HepG2 (cell line): Measurements from ENCODE around the gene BEST3. TPM values are rescaled to one million over a fixed set of nuclear protein-coding genes. Genes with fewer than 3 reads are reported as not detected.

Experiments used
- HOXD1 ChIP-seq: sonication (generic); formaldehyde crosslinking; IDR thresholded peaks from 2 replicates; pipeline ENCODE4 v1.5.0; 2020; ENCODE audit warnings: missing genetic modification reagents
- MAFG ChIP-seq: sonication (generic); formaldehyde crosslinking; IDR thresholded peaks from 2 replicates; pipeline ENCODE4 v1.5.1; 2020; ENCODE audit warnings: mild to moderate bottlenecking, missing genetic modification reagents
- SALL1 ChIP-seq: sonication (generic); formaldehyde crosslinking; IDR thresholded peaks from 2 replicates; pipeline ENCODE4 v1.8.0; 2022; ENCODE audit warnings: mild to moderate bottlenecking, missing genetic modification reagents
- SATB2 ChIP-seq: sonication (generic); formaldehyde crosslinking; IDR thresholded peaks from 2 replicates; pipeline ENCODE4 v1.5.0; 2020; ENCODE audit warnings: missing genetic modification reagents
- ZBTB42 ChIP-seq: sonication (generic); formaldehyde crosslinking; IDR thresholded peaks from 2 replicates; pipeline ENCODE4 v1.5.0; 2020; ENCODE audit warnings: mild to moderate bottlenecking, missing genetic modification reagents
- polyA plus RNA-seq, 8 experiments: library from polyadenylated mRNA; depleted of rRNA in 3 of 8; stranded (reverse) in 7 of 8; unstranded in 1 of 8; fragments of >200 nt; fragmentation: Illumina TruSeq in 4 of 8; extraction: Trizol in 4 of 8; gene quantifications; 2 replicates each; pipeline versions ENCODE4 v1.2.1 to v1.2.3, GENCODE V29; 2011 to 2016; ENCODE audit warnings: low read depth in 4 of 8, missing spikeins in 1 of 8, mixed read lengths in 1 of 8; ENCODE audit not compliant: insufficient read depth in 1 of 8
- total RNA-seq, 5 experiments: library from RNA; depleted of rRNA; stranded (reverse); fragments of >200 nt; fragmentation: Illumina TruSeq; extraction: Trizol; gene quantifications; 2 replicates each; pipeline ENCODE4 v1.2.3, GENCODE V29; 2016; ENCODE audit warnings: low read depth in 1 of 5
- TF ChIP-seq, protein P1 (sequence below): sonication (generic); formaldehyde crosslinking; IDR thresholded peaks from 2 replicates; pipeline ENCODE4 v1.4.0; 2020; ENCODE audit warnings: mild to moderate bottlenecking, missing genetic modification reagents
- TF ChIP-seq, protein P2 (sequence below): sonication (generic); formaldehyde crosslinking; conservative IDR thresholded peaks from 2 replicates; pipeline ENCODE4 v1.5.0; 2020; ENCODE audit warnings: missing genetic modification reagents
- TF ChIP-seq, protein P3 (sequence below): sonication (generic); formaldehyde crosslinking; IDR thresholded peaks from 2 replicates; pipeline ENCODE4 v1.4.0; 2020; ENCODE audit warnings: missing genetic modification reagents, low read depth, mild to moderate bottlenecking, borderline replicate concordance
- TF ChIP-seq, protein P4 (sequence below): sonication (generic); IDR thresholded peaks from 2 replicates; pipeline ENCODE4 v1.6.1; 2016; ENCODE audit warnings: low read depth, borderline replicate concordance

BEST3 gene
- total and polyA plus RNA-seq, 2 of the 13 experiments (the other 11 are each of a cell fraction or from before 2014, with no cell fraction given), result not detected

DNA sequence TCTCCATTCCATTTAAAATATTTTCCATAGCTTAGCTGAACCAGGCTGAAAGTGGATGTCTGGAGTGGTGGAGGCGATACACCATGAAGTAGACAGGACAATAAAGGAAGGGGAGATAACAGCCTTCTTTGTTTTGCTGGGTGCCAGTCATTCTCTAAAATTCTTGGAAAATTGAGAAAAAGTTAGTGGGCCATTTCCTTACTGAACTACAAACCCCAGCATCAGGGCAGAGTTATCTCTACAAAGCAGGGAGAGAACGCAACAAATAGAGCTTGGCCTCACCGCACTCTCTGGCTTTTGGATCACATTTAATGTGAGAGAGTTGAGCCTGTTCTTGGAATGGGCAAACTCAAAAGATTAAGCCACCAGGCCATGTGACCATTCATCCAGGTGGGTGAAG, 47.2 kb downstream of the BEST3 start (continued):
- TF ChIP-seq, protein P1, sequence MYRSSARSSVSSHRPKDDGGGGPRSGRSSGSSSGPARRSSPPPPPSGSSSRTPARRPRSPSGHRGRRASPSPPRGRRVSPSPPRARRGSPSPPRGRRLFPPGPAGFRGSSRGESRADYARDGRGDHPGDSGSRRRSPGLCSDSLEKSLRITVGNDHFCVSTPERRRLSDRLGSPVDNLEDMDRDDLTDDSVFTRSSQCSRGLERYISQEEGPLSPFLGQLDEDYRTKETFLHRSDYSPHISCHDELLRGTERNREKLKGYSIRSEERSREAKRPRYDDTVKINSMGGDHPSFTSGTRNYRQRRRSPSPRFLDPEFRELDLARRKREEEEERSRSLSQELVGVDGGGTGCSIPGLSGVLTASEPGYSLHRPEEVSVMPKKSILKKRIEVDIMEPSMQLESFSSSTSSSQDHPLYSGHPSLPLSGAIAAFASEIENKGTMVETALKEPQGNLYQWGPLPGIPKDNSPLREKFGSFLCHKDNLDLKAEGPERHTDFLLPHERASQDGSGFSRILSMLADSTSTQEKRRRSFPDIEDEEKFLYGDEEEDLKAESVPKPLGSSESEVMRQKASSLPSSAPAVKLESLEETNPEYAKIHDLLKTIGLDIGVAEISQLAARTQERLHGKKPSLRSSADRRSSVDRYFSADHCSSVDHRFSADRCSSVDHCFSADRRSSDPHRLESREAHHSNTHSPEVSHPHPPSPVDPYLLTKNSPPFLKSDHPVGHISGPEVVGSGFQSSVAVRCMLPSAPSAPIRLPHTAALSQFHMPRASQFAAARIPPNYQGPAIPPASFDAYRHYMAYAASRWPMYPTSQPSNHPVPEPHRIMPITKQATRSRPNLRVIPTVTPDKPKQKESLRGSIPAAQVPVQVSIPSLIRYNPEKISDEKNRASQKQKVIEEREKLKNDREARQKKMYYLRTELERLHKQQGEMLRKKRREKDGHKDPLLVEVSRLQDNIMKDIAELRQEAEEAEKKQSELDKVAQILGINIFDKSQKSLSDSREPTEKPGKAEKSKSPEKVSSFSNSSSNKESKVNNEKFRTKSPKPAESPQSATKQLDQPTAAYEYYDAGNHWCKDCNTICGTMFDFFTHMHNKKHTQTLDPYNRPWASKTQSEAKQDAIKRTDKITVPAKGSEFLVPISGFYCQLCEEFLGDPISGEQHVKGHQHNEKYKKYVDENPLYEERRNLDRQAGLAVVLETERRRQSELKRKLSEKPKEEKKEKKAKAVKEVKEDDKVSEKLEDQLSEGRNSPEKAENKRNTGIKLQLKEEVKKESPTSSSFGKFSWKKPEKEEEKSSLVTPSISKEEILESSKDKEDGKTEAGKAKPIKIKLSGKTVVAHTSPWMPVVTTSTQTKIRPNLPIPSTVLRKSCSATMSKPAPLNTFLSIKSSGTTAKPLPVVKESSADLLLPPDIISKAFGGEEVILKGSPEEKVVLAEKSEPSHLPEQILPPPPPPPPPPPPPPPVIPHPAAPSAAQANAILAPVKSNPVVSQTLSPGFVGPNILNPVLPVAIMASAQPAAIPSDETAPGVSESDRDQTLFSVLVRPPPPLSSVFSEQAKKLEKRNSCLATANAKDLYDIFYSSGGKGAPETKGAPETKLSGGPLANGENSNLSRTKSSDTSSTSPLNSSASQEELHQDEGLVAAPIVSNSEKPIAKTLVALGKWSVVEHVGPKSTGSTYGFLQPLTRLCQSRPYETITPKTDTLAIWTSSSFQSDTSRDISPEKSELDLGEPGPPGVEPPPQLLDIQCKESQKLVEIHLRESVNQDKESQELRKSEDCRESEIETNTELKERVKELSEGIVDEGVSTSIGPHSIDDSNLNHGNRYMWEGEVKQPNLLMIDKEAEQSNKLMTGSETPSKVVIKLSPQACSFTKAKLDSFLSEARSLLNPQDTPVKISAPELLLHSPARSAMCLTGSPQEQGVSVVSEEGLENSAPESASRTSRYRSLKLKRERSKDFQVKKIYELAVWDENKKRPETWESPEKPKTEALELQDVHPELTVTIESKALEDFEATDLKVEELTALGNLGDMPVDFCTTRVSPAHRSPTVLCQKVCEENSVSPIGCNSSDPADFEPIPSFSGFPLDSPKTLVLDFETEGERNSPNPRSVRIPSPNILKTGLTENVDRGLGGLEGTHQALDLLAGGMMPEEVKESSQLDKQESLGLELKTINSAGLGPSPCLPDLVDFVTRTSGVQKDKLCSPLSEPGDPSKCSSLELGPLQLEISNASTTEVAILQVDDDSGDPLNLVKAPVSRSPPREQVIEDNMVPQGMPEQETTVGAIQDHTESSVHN, result no peak
- TF ChIP-seq, protein P2, sequence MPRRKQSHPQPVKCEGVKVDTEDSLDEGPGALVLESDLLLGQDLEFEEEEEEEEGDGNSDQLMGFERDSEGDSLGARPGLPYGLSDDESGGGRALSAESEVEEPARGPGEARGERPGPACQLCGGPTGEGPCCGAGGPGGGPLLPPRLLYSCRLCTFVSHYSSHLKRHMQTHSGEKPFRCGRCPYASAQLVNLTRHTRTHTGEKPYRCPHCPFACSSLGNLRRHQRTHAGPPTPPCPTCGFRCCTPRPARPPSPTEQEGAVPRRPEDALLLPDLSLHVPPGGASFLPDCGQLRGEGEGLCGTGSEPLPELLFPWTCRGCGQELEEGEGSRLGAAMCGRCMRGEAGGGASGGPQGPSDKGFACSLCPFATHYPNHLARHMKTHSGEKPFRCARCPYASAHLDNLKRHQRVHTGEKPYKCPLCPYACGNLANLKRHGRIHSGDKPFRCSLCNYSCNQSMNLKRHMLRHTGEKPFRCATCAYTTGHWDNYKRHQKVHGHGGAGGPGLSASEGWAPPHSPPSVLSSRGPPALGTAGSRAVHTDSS (CRISPR knock-in tag), result no peak
- TF ChIP-seq, protein P3, sequence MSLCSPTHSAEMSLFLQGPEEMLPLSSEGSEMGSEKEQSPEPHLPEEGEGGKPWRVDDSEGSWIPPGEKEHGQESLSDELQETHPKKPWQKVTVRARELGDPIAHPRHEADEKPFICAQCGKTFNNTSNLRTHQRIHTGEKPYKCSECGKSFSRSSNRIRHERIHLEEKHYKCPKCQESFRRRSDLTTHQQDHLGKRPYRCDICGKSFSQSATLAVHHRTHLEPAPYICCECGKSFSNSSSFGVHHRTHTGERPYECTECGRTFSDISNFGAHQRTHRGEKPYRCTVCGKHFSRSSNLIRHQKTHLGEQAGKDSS, result no peak
- TF ChIP-seq HOXD1 (no peak), ZBTB42 (CRISPR knock-in tag) (no peak), SALL1 (CRISPR knock-in tag) (no peak), SATB2 (CRISPR knock-in tag) (no peak), MAFG (no peak)
- TF ChIP-seq, protein P4, sequence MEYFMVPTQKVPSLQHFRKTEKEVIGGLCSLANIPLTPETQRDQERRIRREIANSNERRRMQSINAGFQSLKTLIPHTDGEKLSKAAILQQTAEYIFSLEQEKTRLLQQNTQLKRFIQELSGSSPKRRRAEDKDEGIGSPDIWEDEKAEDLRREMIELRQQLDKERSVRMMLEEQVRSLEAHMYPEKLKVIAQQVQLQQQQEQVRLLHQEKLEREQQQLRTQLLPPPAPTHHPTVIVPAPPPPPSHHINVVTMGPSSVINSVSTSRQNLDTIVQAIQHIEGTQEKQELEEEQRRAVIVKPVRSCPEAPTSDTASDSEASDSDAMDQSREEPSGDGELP, result no peak
